CD14-positive monocyte (primary cell): ENCODE measurements around the gene TTLL11. TPM values are rescaled to one million over a fixed set of nuclear protein-coding genes. Genes with fewer than 3 reads are reported as not detected.

ENCODE experiments used
- DNase-seq, 3 donors: peaks; one replicate each; pipeline ENCODE4 v3.0.0-alpha.2; 2011 to 2022
- H2AFZ ChIP-seq: 2 replicates; pipeline ENCODE4 v1.6.0; 2012; ENCODE audit warnings: mild to moderate bottlenecking, low read depth, low read length, inconsistent platforms; ENCODE audit not compliant: insufficient read depth, poor library complexity, severe bottlenecking
- H3K27ac ChIP-seq, 2 donors: 1 replicate in 1 of 2; 2 replicates in 1 of 2; pipeline ENCODE4 v1.5.1; 2012 to 2013; ENCODE audit warnings: low read length in 2 of 2, control low read depth in 1 of 2, inconsistent platforms in 1 of 2, low read depth in 1 of 2, mild to moderate bottlenecking in 1 of 2
- H3K27me3 ChIP-seq, 2 donors: one replicate each; pipeline versions ENCODE4 v1.6.0 to v1.6.1; 2011 to 2013; ENCODE audit warnings: low read length in 2 of 2; ENCODE audit not compliant: control insufficient read depth in 2 of 2, insufficient read depth in 2 of 2
- H3K36me3 ChIP-seq, 2 donors: replicated peaks in 1 of 2; 1 replicate in 1 of 2; 2 replicates in 1 of 2; pipeline versions ENCODE4 v1.5.1 to v1.6.1; 2012 to 2013; ENCODE audit warnings: low read length in 2 of 2, control low read depth in 1 of 2, inconsistent platforms in 1 of 2, mild to moderate bottlenecking in 1 of 2; ENCODE audit not compliant: insufficient read depth in 2 of 2, control insufficient read depth in 1 of 2
- H3K4me1 ChIP-seq, 2 donors: 1 replicate in 1 of 2; 2 replicates in 1 of 2; pipeline versions ENCODE4 v1.5.1 to v1.6.1; 2012 to 2013; ENCODE audit warnings: low read length in 2 of 2, control low read depth in 1 of 2, inconsistent platforms in 1 of 2, mild to moderate bottlenecking in 1 of 2, moderate library complexity in 1 of 2; ENCODE audit not compliant: insufficient read depth in 2 of 2, control insufficient read depth in 1 of 2
- H3K4me2 ChIP-seq: replicated peaks from 2 replicates; pipeline ENCODE3; 2012; ENCODE audit warnings: low read length, moderate library complexity, mild to moderate bottlenecking; ENCODE audit not compliant: poor library complexity, severe bottlenecking; ENCODE audit errors: extremely low read depth
- H3K4me3 ChIP-seq, 3 experiments: fragments of 200-600 bp in 1 of 3; sonication (generic) in 1 of 3; replicated peaks in 1 of 3; 1 replicate in 2 of 3; 2 replicates in 1 of 3; pipeline ENCODE4 v1.5.1; 2011 to 2013; ENCODE audit warnings: low read length in 3 of 3, mild to moderate bottlenecking in 3 of 3, control low read depth in 2 of 3, low read depth in 2 of 3, inconsistent platforms in 1 of 3, moderate library complexity in 1 of 3
- H3K79me2 ChIP-seq: 2 replicates; pipeline ENCODE4 v1.6.0; 2012; ENCODE audit warnings: mild to moderate bottlenecking, control low read depth, inconsistent platforms, low read length, moderate library complexity; ENCODE audit not compliant: insufficient read depth
- H3K9ac ChIP-seq: 2 replicates; pipeline ENCODE4 v1.6.0; 2017; ENCODE audit warnings: low read length, mild to moderate bottlenecking; ENCODE audit not compliant: insufficient read depth, poor library complexity, severe bottlenecking
- H3K9me3 ChIP-seq, 2 donors: replicated peaks in 1 of 2; 1 replicate in 1 of 2; 2 replicates in 1 of 2; pipeline versions ENCODE4 v1.5.1 to v1.6.1; 2012 to 2013; ENCODE audit warnings: low read length in 2 of 2, control low read depth in 1 of 2; ENCODE audit not compliant: control insufficient read depth in 1 of 2, insufficient read depth in 1 of 2
- H4K20me1 ChIP-seq: 2 replicates; pipeline ENCODE4 v1.6.0; 2012; ENCODE audit warnings: mild to moderate bottlenecking, low read length, control low read depth, moderate library complexity; ENCODE audit not compliant: insufficient read depth
- H3K27ac Mint-ChIP-seq, 7 donors: one replicate each; pipeline ENCODE4 v1.8.0; 2020; ENCODE audit warnings: mild to moderate bottlenecking in 7 of 7, mixed read lengths in 7 of 7, moderate library complexity in 6 of 7, inconsistent platforms in 2 of 7
- H3K27me3 Mint-ChIP-seq, 3 donors: one replicate each; pipeline ENCODE4 v1.8.0; 2021 to 2022; ENCODE audit warnings: low read depth in 3 of 3, mild to moderate bottlenecking in 3 of 3, mixed read lengths in 3 of 3, moderate library complexity in 3 of 3, inconsistent platforms in 1 of 3
- H3K36me3 Mint-ChIP-seq, 2 donors: one replicate each; pipeline ENCODE4 v1.8.0; 2020; ENCODE audit warnings: mixed read lengths in 2 of 2, inconsistent platforms in 1 of 2, mild to moderate bottlenecking in 1 of 2
- H3K4me1 Mint-ChIP-seq: one replicate; pipeline ENCODE4 v1.8.0; 2020; ENCODE audit warnings: mild to moderate bottlenecking, mixed read lengths
- H3K4me3 Mint-ChIP-seq, 2 donors: one replicate each; pipeline ENCODE4 v1.8.0; 2020; ENCODE audit warnings: mild to moderate bottlenecking in 2 of 2, mixed read lengths in 2 of 2, moderate library complexity in 1 of 2
- H3K9me3 Mint-ChIP-seq, 7 donors: one replicate each; pipeline ENCODE4 v1.8.0; 2020 to 2022; ENCODE audit warnings: mixed read lengths in 7 of 7, mild to moderate bottlenecking in 6 of 7, moderate library complexity in 6 of 7, inconsistent platforms in 2 of 7
- WGBS: methylation state at CpG from one replicate; pipeline ENCODE4 v1.1.5; 2013; ENCODE audit warnings: missing lambda C conversion rate; ENCODE audit not compliant: insufficient coverage; 5-methylcytosine and 5-hydroxymethylcytosine counted together
- intact Hi-C, 2 donors: fragments of 100-400 bp; cut with micrococcal nuclease; formaldehyde crosslinking; loops; one replicate each; pipeline versions ENCODE4 v1.15.0 to v1.15.1; 2023
- polyA plus RNA-seq, 3 donors: library from polyadenylated mRNA; depleted of rRNA in 1 of 3; unstranded in 2 of 3; stranded (reverse) in 1 of 3; fragments of 300-500 nt in 2 of 3; fragments of >200 nt in 1 of 3; fragmentation: Illumina TruSeq in 2 of 3; gene quantifications; 1 replicate in 2 of 3; 2 replicates in 1 of 3; pipeline ENCODE4 v1.2.3, GENCODE V29; 2012 to 2021
- TF ChIP-seq, protein P1 (sequence below): fragments of 200-600 bp; IDR thresholded peaks from one replicate; pipeline ENCODE4 v1.8.0; 2022; ENCODE audit warnings: antibody characterized with exemption, mild to moderate bottlenecking

Gene TTLL11
- polyA plus RNA-seq, 3 donors, result 2.9 to 3.5 (median 3.1) TPM

DNA sequence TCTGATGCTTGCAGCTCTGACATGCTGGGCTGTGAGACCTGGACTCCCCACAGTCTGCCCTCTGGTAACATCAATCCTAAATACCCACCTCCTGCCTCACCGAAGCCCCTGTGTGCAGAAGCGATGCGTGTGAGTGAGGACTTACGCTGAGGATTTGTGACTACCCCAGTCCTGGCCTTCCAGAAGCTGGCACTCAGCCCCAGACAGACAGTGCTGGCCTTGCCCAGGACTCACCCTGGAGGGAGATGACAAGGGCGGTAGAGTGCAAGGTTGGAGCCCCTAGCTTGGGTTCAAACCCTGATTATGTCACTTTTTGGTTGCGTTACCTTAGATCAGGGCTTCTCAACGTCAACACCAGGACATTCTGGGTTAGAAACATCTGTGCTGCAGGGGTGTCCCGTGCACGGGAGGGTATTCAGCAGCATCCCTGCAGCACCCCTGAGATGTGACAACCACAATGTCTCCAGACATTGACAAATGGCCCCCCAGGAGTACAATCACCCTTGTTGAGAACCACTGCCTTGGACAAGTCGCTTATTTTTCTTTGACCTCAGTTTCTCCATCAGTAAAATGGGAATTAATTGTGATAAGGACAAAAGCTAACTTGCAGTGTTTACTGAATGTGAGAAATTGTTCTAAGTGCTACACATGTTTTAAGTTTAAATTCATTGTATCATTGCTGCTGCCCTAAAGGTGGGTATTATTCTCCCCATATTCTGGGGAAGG, 23.5 kb upstream of the TTLL11 start:
- TF ChIP-seq, protein P1, sequence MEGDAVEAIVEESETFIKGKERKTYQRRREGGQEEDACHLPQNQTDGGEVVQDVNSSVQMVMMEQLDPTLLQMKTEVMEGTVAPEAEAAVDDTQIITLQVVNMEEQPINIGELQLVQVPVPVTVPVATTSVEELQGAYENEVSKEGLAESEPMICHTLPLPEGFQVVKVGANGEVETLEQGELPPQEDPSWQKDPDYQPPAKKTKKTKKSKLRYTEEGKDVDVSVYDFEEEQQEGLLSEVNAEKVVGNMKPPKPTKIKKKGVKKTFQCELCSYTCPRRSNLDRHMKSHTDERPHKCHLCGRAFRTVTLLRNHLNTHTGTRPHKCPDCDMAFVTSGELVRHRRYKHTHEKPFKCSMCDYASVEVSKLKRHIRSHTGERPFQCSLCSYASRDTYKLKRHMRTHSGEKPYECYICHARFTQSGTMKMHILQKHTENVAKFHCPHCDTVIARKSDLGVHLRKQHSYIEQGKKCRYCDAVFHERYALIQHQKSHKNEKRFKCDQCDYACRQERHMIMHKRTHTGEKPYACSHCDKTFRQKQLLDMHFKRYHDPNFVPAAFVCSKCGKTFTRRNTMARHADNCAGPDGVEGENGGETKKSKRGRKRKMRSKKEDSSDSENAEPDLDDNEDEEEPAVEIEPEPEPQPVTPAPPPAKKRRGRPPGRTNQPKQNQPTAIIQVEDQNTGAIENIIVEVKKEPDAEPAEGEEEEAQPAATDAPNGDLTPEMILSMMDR, result no peak
- Histone ChIP-seq H3K4me3 (no peak overlapping the region), H2AFZ (no peak overlapping the region), H3K27me3 (no peaks in the 10 kb centered on the region), H4K20me1 (no peaks in the 10 kb centered on the region), H3K9ac (no peak overlapping the region), H3K9me3 (peaks cover 0 to 9% of the 10 kb centered on the region in 2 donors), H3K4me1 (no peaks in the 10 kb centered on the region), H3K79me2 (no peaks in the 10 kb centered on the region), H3K27ac (no peak overlapping the region), H3K4me2 (no peak overlapping the region), H3K36me3 (no peaks in the 10 kb centered on the region)
- no peaks in the 10 kb centered on the region for H3K36me3 Mint-ChIP-seq
- no peak for DNase-seq
- H3K9me3 Mint-ChIP-seq, result peaks cover 0 to 8% (median 5%) of the 10 kb centered on the region in 7 donors
- 99% methylated on average over 7 of the region's 10 CpGs for WGBS
- H3K4me3 Mint-ChIP-seq, result no peak overlapping the region
- intact Hi-C loops, result no loop called here
- H3K27me3 Mint-ChIP-seq, result peaks cover 2 to 14% (median 4%) of the 10 kb centered on the region in 3 donors
- H3K4me1 Mint-ChIP-seq, result no peaks in the 10 kb centered on the region
- peak overlapping the region in 1 of 7 donors; percentile 13 for H3K27ac Mint-ChIP-seq

DNA sequence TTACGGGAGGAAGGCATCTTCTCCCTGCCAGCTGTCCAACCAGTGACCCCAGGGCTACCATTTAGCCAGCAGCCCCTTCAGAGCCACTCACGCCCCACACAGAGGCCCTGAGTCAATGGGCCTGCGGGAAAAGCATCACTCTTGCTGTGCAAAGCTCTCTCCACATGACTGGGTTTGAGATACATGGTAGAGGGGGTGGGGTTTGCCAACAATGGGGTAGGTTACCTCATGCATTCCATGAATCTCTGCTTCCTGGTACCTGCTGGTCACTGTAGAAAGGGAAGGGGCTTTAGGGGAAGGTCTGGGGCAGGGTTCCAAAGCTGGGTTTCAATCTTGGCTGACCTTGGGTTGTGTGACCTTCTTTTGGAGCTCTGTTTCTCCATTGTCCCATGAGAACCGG, 22.9 kb upstream of the TTLL11 start:
- Histone ChIP-seq H2AFZ (no peak overlapping the region), H3K4me2 (no peak overlapping the region), H3K36me3 (no peaks in the 10 kb centered on the region), H3K9me3 (peaks cover 0 to 9% of the 10 kb centered on the region in 2 donors), H3K79me2 (no peaks in the 10 kb centered on the region), H3K27me3 (no peaks in the 10 kb centered on the region), H3K4me3 (no peak overlapping the region), H3K27ac (no peak overlapping the region), H4K20me1 (no peaks in the 10 kb centered on the region), H3K4me1 (no peaks in the 10 kb centered on the region), H3K9ac (no peak overlapping the region)
- 78% methylated on average over 2 of the region's 4 CpGs for WGBS
- Mint-ChIP-seq H3K4me1 (no peaks in the 10 kb centered on the region), H3K27me3 (peaks cover 2 to 14% (median 4%) of the 10 kb centered on the region in 3 donors), H3K4me3 (no peak overlapping the region), H3K27ac (no peak overlapping the region), H3K36me3 (no peaks in the 10 kb centered on the region), H3K9me3 (peaks cover 0 to 8% (median 5%) of the 10 kb centered on the region in 7 donors)
- intact Hi-C loops, result no loop called here
- DNase-seq, result no peak
- TF ChIP-seq, protein P1, result no peak
